Endothelial cell (in vitro differentiated cells): ENCODE data around the gene ARL3. TPM values are rescaled to one million over a fixed set of nuclear protein-coding genes. Genes with fewer than 3 reads are reported as not detected.

ENCODE experiments used
- DNase-seq: peaks from one replicate; pipeline ENCODE4 v3.0.0; 2021; ENCODE audit warnings: low spot score
- H3K27ac Mint-ChIP-seq: one replicate; pipeline ENCODE4 v1.8.0; 2021; ENCODE audit warnings: mixed read lengths, inconsistent platforms; ENCODE audit not compliant: unreplicated experiment
- H3K27me3 Mint-ChIP-seq: one replicate; pipeline ENCODE4 v1.8.0; 2021; ENCODE audit warnings: mild to moderate bottlenecking, moderate library complexity, mixed read lengths, inconsistent platforms; ENCODE audit not compliant: unreplicated experiment
- H3K36me3 Mint-ChIP-seq: one replicate; pipeline ENCODE4 v1.8.0; 2021; ENCODE audit warnings: mild to moderate bottlenecking, low read depth, mixed read lengths, inconsistent platforms; ENCODE audit not compliant: unreplicated experiment
- H3K4me1 Mint-ChIP-seq: one replicate; pipeline ENCODE4 v1.8.0; 2021; ENCODE audit warnings: mild to moderate bottlenecking, mixed read lengths, inconsistent platforms; ENCODE audit not compliant: unreplicated experiment
- H3K4me3 Mint-ChIP-seq: one replicate; pipeline ENCODE4 v1.8.0; 2021; ENCODE audit warnings: mild to moderate bottlenecking, mixed read lengths, inconsistent platforms; ENCODE audit not compliant: unreplicated experiment
- H3K9me3 Mint-ChIP-seq: one replicate; pipeline ENCODE4 v1.8.0; 2021; ENCODE audit warnings: mixed read lengths, inconsistent platforms; ENCODE audit not compliant: unreplicated experiment
- long read RNA-seq: library from polyadenylated mRNA; unstranded; transcript quantifications from one replicate; pipeline ENCODE4 v2.0.0, GENCODE V29; 2020; ENCODE audit not compliant: unreplicated experiment
- total RNA-seq: library from RNA; stranded (reverse); fragmentation: NEBNext Ultra II Directional; extraction: Animal tissue kit (Norgen Biotek cat#: 25700); gene quantifications from one replicate; pipeline ENCODE4 v1.2.1, GENCODE V29; 2021; ENCODE audit not compliant: unreplicated experiment
- TF ChIP-seq, protein P1 (sequence below): fragments of 200-600 bp; sonication (generic); IDR thresholded peaks from one replicate; pipeline ENCODE4 v1.5.0; 2021; ENCODE audit warnings: antibody characterized with exemption; ENCODE audit not compliant: unreplicated experiment

ARL3 gene, protein sequence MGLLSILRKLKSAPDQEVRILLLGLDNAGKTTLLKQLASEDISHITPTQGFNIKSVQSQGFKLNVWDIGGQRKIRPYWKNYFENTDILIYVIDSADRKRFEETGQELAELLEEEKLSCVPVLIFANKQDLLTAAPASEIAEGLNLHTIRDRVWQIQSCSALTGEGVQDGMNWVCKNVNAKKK
- total RNA-seq, result 9.0 TPM
- long read RNA-seq, transcript ARL3-201 (6 exons, 3,844 nt), result major isoform, 15 of 16 reads
- long read RNA-seq, partial matches to known transcripts, result 1 of 16 reads
- long read RNA-seq, other reads (novel, unspliced or antisense), result 0 of 16 reads

DNA sequence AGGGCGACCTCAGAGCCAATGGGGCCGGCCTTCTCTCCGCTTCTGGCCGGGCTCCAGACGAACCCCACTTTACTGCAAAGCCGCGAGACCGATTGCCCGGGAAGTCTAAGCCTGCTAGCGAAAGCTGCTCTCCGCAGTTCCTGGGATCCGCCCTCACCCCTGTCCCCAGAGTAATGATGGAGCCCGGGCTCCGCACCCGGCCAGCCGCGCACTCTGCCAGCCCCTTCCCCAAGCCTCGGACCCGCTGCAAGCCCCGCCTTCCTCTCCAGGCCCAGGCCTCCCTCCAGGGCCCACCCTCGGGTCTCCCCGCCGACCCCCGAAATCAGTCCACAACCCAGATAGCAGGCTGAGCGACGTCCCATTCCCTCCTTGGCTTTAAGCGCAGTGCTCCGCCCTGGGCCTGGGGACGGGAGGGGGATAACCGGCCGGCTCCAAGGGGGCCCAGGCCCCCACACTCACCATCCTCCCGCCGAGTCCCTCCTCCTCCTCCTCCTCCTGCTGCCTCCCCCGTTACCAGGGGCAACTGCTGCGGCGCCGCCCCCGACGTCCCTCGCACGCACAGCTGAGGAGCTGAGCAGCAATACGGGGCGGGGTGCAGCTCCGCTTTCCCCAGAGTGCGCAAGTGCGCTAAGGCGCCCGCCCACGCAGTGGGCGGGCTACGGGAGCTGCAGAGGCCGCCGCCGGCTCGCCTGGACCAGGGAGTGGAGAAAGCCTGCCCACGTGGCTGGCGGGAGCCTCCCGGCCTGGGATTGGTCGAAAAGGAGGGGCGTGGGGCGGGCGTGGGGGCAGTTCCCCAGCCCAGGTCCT, at the start of gene ARL3:
ARL3 (minus strand) TSS at position 584 of the 807 bp plus-strand sequence; CDS start at position 462, 122 bp downstream.
- DNase-seq, result peak; percentile 95
- Mint-ChIP-seq H3K4me3 (peak within 1 kb of the TSS; percentile 97), H3K4me1 (peaks cover 20% of the 10 kb centered on the region), H3K27ac (peak within 1 kb of the TSS; percentile 96), H3K9me3 (no peaks in the 10 kb centered on the region), H3K36me3 (peaks cover 12% of the 10 kb centered on the region), H3K27me3 (peaks cover 7% of the 10 kb centered on the region)
- TF ChIP-seq, protein P1, sequence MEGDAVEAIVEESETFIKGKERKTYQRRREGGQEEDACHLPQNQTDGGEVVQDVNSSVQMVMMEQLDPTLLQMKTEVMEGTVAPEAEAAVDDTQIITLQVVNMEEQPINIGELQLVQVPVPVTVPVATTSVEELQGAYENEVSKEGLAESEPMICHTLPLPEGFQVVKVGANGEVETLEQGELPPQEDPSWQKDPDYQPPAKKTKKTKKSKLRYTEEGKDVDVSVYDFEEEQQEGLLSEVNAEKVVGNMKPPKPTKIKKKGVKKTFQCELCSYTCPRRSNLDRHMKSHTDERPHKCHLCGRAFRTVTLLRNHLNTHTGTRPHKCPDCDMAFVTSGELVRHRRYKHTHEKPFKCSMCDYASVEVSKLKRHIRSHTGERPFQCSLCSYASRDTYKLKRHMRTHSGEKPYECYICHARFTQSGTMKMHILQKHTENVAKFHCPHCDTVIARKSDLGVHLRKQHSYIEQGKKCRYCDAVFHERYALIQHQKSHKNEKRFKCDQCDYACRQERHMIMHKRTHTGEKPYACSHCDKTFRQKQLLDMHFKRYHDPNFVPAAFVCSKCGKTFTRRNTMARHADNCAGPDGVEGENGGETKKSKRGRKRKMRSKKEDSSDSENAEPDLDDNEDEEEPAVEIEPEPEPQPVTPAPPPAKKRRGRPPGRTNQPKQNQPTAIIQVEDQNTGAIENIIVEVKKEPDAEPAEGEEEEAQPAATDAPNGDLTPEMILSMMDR, result no peak

DNA sequence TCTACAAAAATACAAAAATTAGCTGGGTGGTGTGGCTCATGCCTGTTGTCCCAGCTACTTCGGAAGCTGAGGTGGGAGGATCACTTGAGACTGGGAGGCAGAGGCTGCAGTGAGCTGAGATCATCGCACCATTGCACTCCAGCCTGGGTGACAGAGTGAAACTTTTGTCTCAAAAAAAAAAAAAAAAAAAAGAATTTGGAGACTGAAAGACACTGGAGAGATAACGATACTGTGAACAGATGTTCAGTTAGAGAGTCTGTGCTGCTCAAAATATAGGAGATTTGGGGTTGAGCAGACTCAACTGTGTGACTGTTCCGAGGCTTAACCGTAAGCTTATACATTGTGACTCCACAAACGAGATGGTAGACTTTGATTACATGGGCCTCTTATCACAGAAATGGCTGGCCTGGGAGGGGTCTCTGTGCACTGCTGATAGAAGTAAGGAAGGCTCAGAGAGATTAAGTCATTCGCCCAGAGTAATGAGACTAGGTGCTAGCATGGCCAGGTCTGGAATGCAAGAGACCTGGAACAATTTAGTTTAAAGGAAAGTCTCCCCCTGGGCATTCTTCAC, 48.9 kb upstream of the ARL3 start:
- H3K27me3 Mint-ChIP-seq, result peaks cover 1% of the 10 kb centered on the region
- H3K27ac Mint-ChIP-seq, result no peak overlapping the region
- H3K36me3 Mint-ChIP-seq, result peaks cover 9% of the 10 kb centered on the region
- no peaks in the 10 kb centered on the region for H3K9me3 Mint-ChIP-seq
- TF ChIP-seq, protein P1, result no peak
- no peak overlapping the region for H3K4me3 Mint-ChIP-seq
- no peak for DNase-seq
- no peaks in the 10 kb centered on the region for H3K4me1 Mint-ChIP-seq

DNA sequence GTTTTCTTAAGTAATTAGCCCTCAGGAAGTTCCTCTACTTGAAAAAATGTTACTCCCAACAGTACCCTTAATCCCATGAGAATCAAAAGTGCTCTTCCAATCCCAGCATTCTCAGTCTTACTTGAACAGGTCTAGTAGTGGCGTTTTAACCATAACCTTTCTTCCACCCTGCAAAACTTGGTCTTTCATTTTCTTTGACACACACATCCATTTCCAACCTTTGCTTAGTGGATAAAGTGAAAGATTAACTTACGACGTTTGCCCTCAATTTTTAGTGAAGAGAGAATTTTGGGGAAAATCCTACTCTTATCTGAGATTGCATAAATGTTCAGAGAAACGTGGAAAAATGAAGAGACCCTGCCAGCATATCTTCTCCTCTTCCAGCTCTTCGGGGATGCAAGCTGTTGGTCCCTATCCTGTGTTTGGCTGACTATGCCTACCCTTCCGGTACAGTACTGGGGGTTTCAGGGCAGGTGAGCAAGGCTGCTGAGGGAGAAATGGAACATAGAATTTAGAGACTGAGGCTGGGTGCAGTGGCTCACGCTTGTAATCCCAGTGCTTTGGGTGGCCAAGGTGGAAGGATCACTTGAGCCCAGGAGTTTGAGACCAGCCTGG, 48.3 kb upstream of the ARL3 start:
- Mint-ChIP-seq H3K27me3 (no peaks in the 10 kb centered on the region), H3K9me3 (no peaks in the 10 kb centered on the region), H3K4me1 (no peaks in the 10 kb centered on the region), H3K36me3 (peaks cover 9% of the 10 kb centered on the region), H3K27ac (no peak overlapping the region), H3K4me3 (no peak overlapping the region)
- DNase-seq, result no peak
- TF ChIP-seq, protein P1, result no peak

DNA sequence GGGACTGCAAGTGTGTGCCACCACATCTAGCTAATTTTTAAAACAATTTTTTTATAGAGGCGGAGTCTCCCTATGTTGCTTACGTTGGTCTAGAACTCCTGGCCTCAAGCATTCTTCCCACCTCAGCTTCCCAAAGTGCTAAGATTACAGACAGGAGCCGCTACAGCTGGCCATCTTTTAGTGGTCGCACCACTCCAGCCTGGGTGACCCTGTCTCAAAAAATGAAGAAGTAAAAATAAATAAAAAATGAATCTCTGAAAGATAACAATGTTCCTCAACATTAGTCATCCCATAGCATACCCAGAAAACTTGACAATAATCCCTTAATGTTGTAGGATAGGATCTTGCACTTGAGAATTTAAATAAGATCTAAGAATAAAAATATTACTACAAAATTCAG, 47.8 kb upstream of the ARL3 start:
- TF ChIP-seq, protein P1, result no peak
- Mint-ChIP-seq H3K4me1 (no peaks in the 10 kb centered on the region), H3K27me3 (no peaks in the 10 kb centered on the region), H3K27ac (no peak overlapping the region), H3K36me3 (peaks cover 9% of the 10 kb centered on the region), H3K9me3 (no peaks in the 10 kb centered on the region), H3K4me3 (no peak overlapping the region)
- DNase-seq, result no peak
